Skeletal muscle tissue (tissue), 4 donors: ENCODE data around the gene SIPA1L3. TPM values are rescaled to one million over a fixed set of nuclear protein-coding genes. Genes with fewer than 3 reads are reported as not detected.

Experiments used
- H3K27ac ChIP-seq: one replicate; pipeline ENCODE4 v1.7.0; 2013; ENCODE audit warnings: mild to moderate bottlenecking, low read depth, low read length, inconsistent platforms
- H3K27me3 ChIP-seq, 3 donors: one replicate each; pipeline ENCODE4 v1.7.0; 2013; ENCODE audit warnings: low read length in 3 of 3; ENCODE audit not compliant: control insufficient read depth in 3 of 3, insufficient read depth in 3 of 3
- H3K36me3 ChIP-seq, 3 donors: one replicate each; pipeline ENCODE4 v1.7.0; 2013; ENCODE audit warnings: low read length in 3 of 3; ENCODE audit not compliant: control insufficient read depth in 3 of 3, insufficient read depth in 3 of 3
- H3K4me1 ChIP-seq, 3 donors: one replicate each; pipeline ENCODE4 v1.7.0; 2013; ENCODE audit warnings: low read length in 3 of 3, mild to moderate bottlenecking in 3 of 3; ENCODE audit not compliant: control insufficient read depth in 3 of 3, insufficient read depth in 3 of 3
- H3K4me3 ChIP-seq, 3 donors: one replicate each; pipeline ENCODE4 v1.7.0; 2013; ENCODE audit warnings: low read length in 3 of 3
- H3K9ac ChIP-seq, 3 donors: one replicate each; pipeline ENCODE4 v1.7.0; 2013; ENCODE audit warnings: low read length in 3 of 3, mild to moderate bottlenecking in 3 of 3, moderate library complexity in 2 of 3, low read depth in 1 of 3
- H3K9me3 ChIP-seq, 3 donors: one replicate each; pipeline ENCODE4 v1.7.0; 2013; ENCODE audit warnings: low read length in 3 of 3; ENCODE audit not compliant: control insufficient read depth in 3 of 3
- total RNA-seq: library from RNA; depleted of rRNA; stranded (reverse); fragments of >200 nt; gene quantifications from one replicate; pipeline ENCODE4 v1.2.3, GENCODE V29; 2014
- donor health status: Osteomylitis.

SIPA1L3 gene
- total RNA-seq, 1 donor from 2014 or later, result 3.7 TPM

GRCh38 chr19:38197937-38198704 lies 291.1 kb downstream of the SIPA1L3 start:
- no peaks in the 10 kb centered on the region for H3K27me3 ChIP-seq
- H3K36me3 ChIP-seq, result peaks cover 33 to 78% (median 43%) of the 10 kb centered on the region in 3 donors
- H3K27ac ChIP-seq, result no peak overlapping the region
- no peaks in the 10 kb centered on the region for H3K4me1 ChIP-seq
- no peak overlapping the region for H3K4me3 ChIP-seq
- H3K9me3 ChIP-seq, result no peaks in the 10 kb centered on the region
- no peak overlapping the region for H3K9ac ChIP-seq

GRCh38 chr19:38199340-38199739 lies 292.3 kb downstream of the SIPA1L3 start:
- Histone ChIP-seq H3K4me1 (no peaks in the 10 kb centered on the region), H3K9me3 (no peaks in the 10 kb centered on the region), H3K4me3 (no peak overlapping the region), H3K36me3 (peaks cover 39 to 79% (median 49%) of the 10 kb centered on the region in 3 donors), H3K9ac (no peak overlapping the region), H3K27ac (no peak overlapping the region), H3K27me3 (no peaks in the 10 kb centered on the region)

- Histone ChIP-seq H3K9me3 (no peaks in the 10 kb centered on the region), H3K9ac (no peak overlapping the region), H3K36me3 (peaks cover 45 to 78% (median 47%) of the 10 kb centered on the region in 3 donors), H3K27me3 (no peaks in the 10 kb centered on the region), H3K4me1 (no peaks in the 10 kb centered on the region), H3K4me3 (no peak overlapping the region), H3K27ac (no peak overlapping the region)
These were observed 294.7 kb downstream of the SIPA1L3 start for GRCh38 chr19:38201731-38202130.

- Histone ChIP-seq H3K27me3 (no peaks in the 10 kb centered on the region), H3K4me3 (no peak overlapping the region), H3K36me3 (peaks cover 45 to 78% (median 46%) of the 10 kb centered on the region in 3 donors), H3K9ac (no peak overlapping the region), H3K4me1 (no peaks in the 10 kb centered on the region), H3K27ac (no peak overlapping the region), H3K9me3 (no peaks in the 10 kb centered on the region)
These were observed 295.5 kb downstream of the SIPA1L3 start for GRCh38 chr19:38202504-38202903.

- Histone ChIP-seq H3K36me3 (peaks cover 43 to 76% (median 45%) of the 10 kb centered on the region in 3 donors), H3K9me3 (no peaks in the 10 kb centered on the region), H3K4me1 (no peaks in the 10 kb centered on the region), H3K27ac (no peak overlapping the region), H3K27me3 (no peaks in the 10 kb centered on the region), H3K9ac (no peak overlapping the region), H3K4me3 (no peak overlapping the region)
These were observed 296.2 kb downstream of the SIPA1L3 start for GRCh38 chr19:38203197-38203596.

- Histone ChIP-seq H3K9me3 (no peaks in the 10 kb centered on the region), H3K36me3 (peaks cover 37 to 67% (median 39%) of the 10 kb centered on the region in 3 donors), H3K4me1 (peaks cover 0 to 4% (median 2%) of the 10 kb centered on the region in 3 donors), H3K4me3 (no peak overlapping the region), H3K9ac (no peak overlapping the region), H3K27ac (no peak overlapping the region), H3K27me3 (peaks cover 0 to 4% (median under 1%) of the 10 kb centered on the region in 3 donors)
These were observed 297.1 kb downstream of the SIPA1L3 start for GRCh38 chr19:38204096-38204495.

GRCh38 chr19:38204728-38205127 lies 297.7 kb downstream of the SIPA1L3 start:
- no peak overlapping the region for H3K4me3 ChIP-seq
- peaks cover 34 to 62% (median 37%) of the 10 kb centered on the region in 3 donors for H3K36me3 ChIP-seq
- no peak overlapping the region for H3K27ac ChIP-seq
- no peak overlapping the region for H3K9ac ChIP-seq
- H3K27me3 ChIP-seq, result peaks cover 0 to 10% (median 7%) of the 10 kb centered on the region in 3 donors
- peaks cover 4 to 10% (median 9%) of the 10 kb centered on the region in 3 donors for H3K4me1 ChIP-seq
- H3K9me3 ChIP-seq, result no peaks in the 10 kb centered on the region

- peaks cover 31 to 51% (median 36%) of the 10 kb centered on the region in 3 donors for H3K36me3 ChIP-seq
- no peak overlapping the region for H3K4me3 ChIP-seq
- H3K9me3 ChIP-seq, result no peaks in the 10 kb centered on the region
- H3K4me1 ChIP-seq, result peaks cover 16 to 21% (median 16%) of the 10 kb centered on the region in 3 donors
- no peak overlapping the region for H3K27ac ChIP-seq
- H3K27me3 ChIP-seq, result peaks cover 10 to 22% (median 15%) of the 10 kb centered on the region in 3 donors
- no peak overlapping the region for H3K9ac ChIP-seq
These were observed 299.2 kb downstream of the SIPA1L3 start for GRCh38 chr19:38206006-38206745.

- Histone ChIP-seq H3K36me3 (peaks cover 23 to 44% (median 29%) of the 10 kb centered on the region in 3 donors), H3K9me3 (no peaks in the 10 kb centered on the region), H3K4me3 (no peak overlapping the region), H3K27ac (no peak overlapping the region), H3K4me1 (peaks cover 16 to 21% (median 16%) of the 10 kb centered on the region in 3 donors), H3K9ac (no peak overlapping the region), H3K27me3 (peaks cover 13 to 22% (median 15%) of the 10 kb centered on the region in 3 donors)
These were observed 299.9 kb downstream of the SIPA1L3 start for GRCh38 chr19:38206928-38207327.

- Histone ChIP-seq H3K4me1 (peaks cover 16 to 21% (median 16%) of the 10 kb centered on the region in 3 donors), H3K27me3 (peaks cover 13 to 22% (median 15%) of the 10 kb centered on the region in 3 donors), H3K9ac (no peak overlapping the region), H3K9me3 (no peaks in the 10 kb centered on the region), H3K36me3 (peaks cover 20 to 39% (median 25%) of the 10 kb centered on the region in 3 donors), H3K4me3 (no peak overlapping the region), H3K27ac (no peak overlapping the region)
These were observed 300.5 kb downstream of the SIPA1L3 start for GRCh38 chr19:38207543-38207942.
